OCI-LY7 (cell line): ENCODE data around the gene CFTR.

Source experiments
- CTCF ChIP-seq: fragments of 200-600 bp; sonication (generic); conservative IDR thresholded peaks from 2 replicates; pipeline ENCODE4 v1.5.1; 2014; ENCODE audit warnings: mild to moderate bottlenecking, antibody characterized with exemption, low read length, moderate library complexity, mixed read lengths
- EZH2phosphoT487 ChIP-seq: fragments of 200-600 bp; sonication (generic); IDR thresholded peaks from 2 replicates; pipeline ENCODE4 v1.6.1; 2018; ENCODE audit warnings: low read depth, borderline replicate concordance, mild to moderate bottlenecking, mixed run types, antibody characterized with exemption, low read length, moderate library complexity, mixed read lengths

GRCh38 chr7:117446220-117446815 lies 33.5 kb upstream of the CFTR start:
- TF ChIP-seq CTCF (no peak), EZH2phosphoT487 (no peak)
